ENCODE results near the gene PTRH1. TPM values are rescaled to one million over a fixed set of nuclear protein-coding genes. Genes with fewer than 3 reads are reported as not detected.
A peak's percentile ranks its signal among the peaks of the same experiment; 100 is the strongest.

The PTRH1 gene
- total and polyA plus RNA-seq, 10 of the 15 experiments (the other 5 are each of a cell fraction or from before 2014, with no cell fraction given), result 0.69 to 38.4 (median 10.2) TPM

DNA sequence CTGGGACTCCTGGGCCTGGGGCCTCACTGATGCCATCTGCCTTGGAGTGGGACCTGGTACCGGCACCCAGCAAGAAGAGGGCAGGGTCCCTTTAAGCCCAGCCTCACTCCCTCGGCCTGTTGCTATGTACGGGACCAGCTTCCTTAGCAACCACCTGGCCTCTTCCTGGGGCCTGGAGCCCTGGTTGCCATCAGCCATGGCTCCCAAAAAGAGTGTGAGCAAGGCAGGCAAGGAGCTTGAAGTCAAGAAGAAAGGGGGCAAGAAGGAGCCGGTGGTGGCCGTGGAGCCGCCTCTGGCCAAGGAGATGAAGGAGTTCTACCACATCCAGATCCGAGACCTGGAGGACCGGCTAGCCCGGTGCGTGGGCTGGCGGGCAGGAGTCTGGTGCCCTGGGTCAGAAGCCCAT, 8.6 kb downstream of the PTRH1 start, which contains the start of gene CFAP157:
CFAP157 (plus strand) TSS at position 153 of the 406 bp plus-strand sequence; CDS start at position 197, 44 bp downstream.
- 29% methylated on average over 11 of the region's 11 CpGs for WGBS (ENCODE audit: insufficient coverage, insufficient replicate concordance, low lambda C conversion rate, missing lambda C conversion rate)
- intact Hi-C loops (cut with micrococcal nuclease; ENCODE audit: unreplicated experiment), result no loop called here
- peaks cover 0 to 2% of the 10 kb centered on the region in 2 experiments; a peak in 2 of 4 replicates for H3K27me3 ChIP-seq (replicated peaks in 1 of 2; ENCODE audit: control insufficient read depth in 2 of 2, insufficient read depth in 2 of 2, low read length in 1 of 2)
- ChIA-PET RAD21 (ENCODE audit: unreplicated experiment) (no interaction called here), POLR2A (interaction anchor here (1.3 kb wide), 1 partner anchor 81 kb away, joined by 3 read pairs; no protein-coding TSS in a partner anchor), CTCF (no interaction called here), SMC1A (ENCODE audit: uncharacterized antibody, unreplicated experiment) (interaction anchor here (1.4 to 1.9 kb wide), 2 partner anchors 8 to 28 kb away, joined by 3 to 8 read pairs; partner anchors contain the start of gene TOR2A)
- TF ChIP-seq IKZF2 (IDR thresholded peaks at IDR 0.05) (no peak), SP1 (IDR thresholded peaks at IDR 0.05; ENCODE audit: low read depth, low read length) (no peak), ZNF384 (IDR thresholded peaks at IDR 0.05; ENCODE audit: borderline replicate concordance, low read depth, low read length) (no peak), JUND (IDR thresholded peaks at IDR 0.05; ENCODE audit: low read depth, low read length) (no peak), RELA (IDR thresholded peaks at IDR 0.05; ENCODE audit: borderline replicate concordance, partially characterized antibody) (no peak), NFIC (IDR thresholded peaks at IDR 0.05; ENCODE audit: low read depth, low read length) (no peak), TBL1XR1 (IDR thresholded peaks at IDR 0.05; ENCODE audit: low read depth, low read length) (no peak), CBX3 (IDR thresholded peaks at IDR 0.05; ENCODE audit: borderline replicate concordance, low read depth) (no peak), YY1 (IDR thresholded peaks at IDR 0.05; ENCODE audit: low read depth, low read length) (no peak), HDGF (IDR thresholded peaks at IDR 0.05) (no peak), BMI1 (IDR thresholded peaks at IDR 0.05; ENCODE audit: borderline replicate concordance) (no peak)
- TF ChIP-seq, protein P1, sequence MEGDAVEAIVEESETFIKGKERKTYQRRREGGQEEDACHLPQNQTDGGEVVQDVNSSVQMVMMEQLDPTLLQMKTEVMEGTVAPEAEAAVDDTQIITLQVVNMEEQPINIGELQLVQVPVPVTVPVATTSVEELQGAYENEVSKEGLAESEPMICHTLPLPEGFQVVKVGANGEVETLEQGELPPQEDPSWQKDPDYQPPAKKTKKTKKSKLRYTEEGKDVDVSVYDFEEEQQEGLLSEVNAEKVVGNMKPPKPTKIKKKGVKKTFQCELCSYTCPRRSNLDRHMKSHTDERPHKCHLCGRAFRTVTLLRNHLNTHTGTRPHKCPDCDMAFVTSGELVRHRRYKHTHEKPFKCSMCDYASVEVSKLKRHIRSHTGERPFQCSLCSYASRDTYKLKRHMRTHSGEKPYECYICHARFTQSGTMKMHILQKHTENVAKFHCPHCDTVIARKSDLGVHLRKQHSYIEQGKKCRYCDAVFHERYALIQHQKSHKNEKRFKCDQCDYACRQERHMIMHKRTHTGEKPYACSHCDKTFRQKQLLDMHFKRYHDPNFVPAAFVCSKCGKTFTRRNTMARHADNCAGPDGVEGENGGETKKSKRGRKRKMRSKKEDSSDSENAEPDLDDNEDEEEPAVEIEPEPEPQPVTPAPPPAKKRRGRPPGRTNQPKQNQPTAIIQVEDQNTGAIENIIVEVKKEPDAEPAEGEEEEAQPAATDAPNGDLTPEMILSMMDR (IDR thresholded peaks at IDR 0.05 in 2 of 3, conservative IDR thresholded peaks at IDR 0.05 in 1 of 3; ENCODE audit: control insufficient read depth in 2 of 3, extremely low read depth in 1 of 3, insufficient read depth in 1 of 3, low read depth in 3 of 3, low read length in 3 of 3), result no peak
- TF ChIP-seq, protein P2, sequence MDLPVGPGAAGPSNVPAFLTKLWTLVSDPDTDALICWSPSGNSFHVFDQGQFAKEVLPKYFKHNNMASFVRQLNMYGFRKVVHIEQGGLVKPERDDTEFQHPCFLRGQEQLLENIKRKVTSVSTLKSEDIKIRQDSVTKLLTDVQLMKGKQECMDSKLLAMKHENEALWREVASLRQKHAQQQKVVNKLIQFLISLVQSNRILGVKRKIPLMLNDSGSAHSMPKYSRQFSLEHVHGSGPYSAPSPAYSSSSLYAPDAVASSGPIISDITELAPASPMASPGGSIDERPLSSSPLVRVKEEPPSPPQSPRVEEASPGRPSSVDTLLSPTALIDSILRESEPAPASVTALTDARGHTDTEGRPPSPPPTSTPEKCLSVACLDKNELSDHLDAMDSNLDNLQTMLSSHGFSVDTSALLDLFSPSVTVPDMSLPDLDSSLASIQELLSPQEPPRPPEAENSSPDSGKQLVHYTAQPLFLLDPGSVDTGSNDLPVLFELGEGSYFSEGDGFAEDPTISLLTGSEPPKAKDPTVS (IDR thresholded peaks at IDR 0.05; ENCODE audit: low read depth, low read length), result no peak
- TF ChIP-seq, protein P3, sequence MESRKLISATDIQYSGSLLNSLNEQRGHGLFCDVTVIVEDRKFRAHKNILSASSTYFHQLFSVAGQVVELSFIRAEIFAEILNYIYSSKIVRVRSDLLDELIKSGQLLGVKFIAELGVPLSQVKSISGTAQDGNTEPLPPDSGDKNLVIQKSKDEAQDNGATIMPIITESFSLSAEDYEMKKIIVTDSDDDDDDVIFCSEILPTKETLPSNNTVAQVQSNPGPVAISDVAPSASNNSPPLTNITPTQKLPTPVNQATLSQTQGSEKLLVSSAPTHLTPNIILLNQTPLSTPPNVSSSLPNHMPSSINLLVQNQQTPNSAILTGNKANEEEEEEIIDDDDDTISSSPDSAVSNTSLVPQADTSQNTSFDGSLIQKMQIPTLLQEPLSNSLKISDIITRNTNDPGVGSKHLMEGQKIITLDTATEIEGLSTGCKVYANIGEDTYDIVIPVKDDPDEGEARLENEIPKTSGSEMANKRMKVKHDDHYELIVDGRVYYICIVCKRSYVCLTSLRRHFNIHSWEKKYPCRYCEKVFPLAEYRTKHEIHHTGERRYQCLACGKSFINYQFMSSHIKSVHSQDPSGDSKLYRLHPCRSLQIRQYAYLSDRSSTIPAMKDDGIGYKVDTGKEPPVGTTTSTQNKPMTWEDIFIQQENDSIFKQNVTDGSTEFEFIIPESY (IDR thresholded peaks at IDR 0.05), result no peak
- no peaks in the 10 kb centered on the region for H3K79me2 ChIP-seq (ENCODE audit: control insufficient read depth, insufficient read depth, low read length)
- no TSS peak for BruUV-seq (replicated peaks)
- DNase-seq (ENCODE audit: low read depth, low spot score), result no peak
- peak; percentile 22; the same call in 1 of the 3 replicates for ATAC-seq
- H3K4me3 ChIP-seq, result no peak within 1 kb of the TSS
- H2AFZ ChIP-seq (ENCODE audit: control insufficient read depth, low read depth, low read length), result no peak within 1 kb of the TSS
- no peak within 1 kb of the TSS for H3K27ac ChIP-seq (ENCODE audit: control insufficient read depth, insufficient read depth)
- H3K9me3 ChIP-seq (replicated peaks; ENCODE audit: control insufficient read depth, insufficient read depth, low read length), result no peaks in the 10 kb centered on the region; the same call in 2 of the 3 replicates
- H3K9ac ChIP-seq (ENCODE audit: control insufficient read depth, insufficient read depth, low read length), result no peak within 1 kb of the TSS
- in situ Hi-C loops (cut with MboI), result no loop called here
- H4K20me1 ChIP-seq (ENCODE audit: control insufficient read depth, insufficient read depth), result no peaks in the 10 kb centered on the region
- FAIRE-seq, result no peak
- peaks cover 3% of the 10 kb centered on the region; the same call in 1 of the 2 replicates for H3K4me1 ChIP-seq (ENCODE audit: control insufficient read depth, insufficient read depth, low read length)
- no peak within 1 kb of the TSS for H3K4me2 ChIP-seq (ENCODE audit: control insufficient read depth, insufficient read depth)
- no peaks in the 10 kb centered on the region; a peak in 1 of 4 replicates for H3K36me3 ChIP-seq (ENCODE audit: control insufficient read depth in 2 of 2, insufficient read depth in 2 of 2, low read length in 1 of 2)

Measured in GM12878 (cell line).